NCI-H510A (cell line): ENCODE measurements around the gene APP.

Source experiments
- DNase-seq: peaks from one replicate; lab custom pipeline; 2025; lab: John Stamatoyannopoulos, UW

The APP gene

GRCh38 chr21:26170471-26171257 lies at the start of gene APP:
TSS of gene APP (minus strand) at chr21:26170770. CDS start at chr21:26170620, 150 bp downstream.
- DNase-seq, result peak; percentile 62

- DNase-seq, result no peak
Observed at GRCh38 chr21:26212220-26212619, 41.6 kb upstream of the APP start.

GRCh38 chr21:26210614-26211013 lies 40.0 kb upstream of the APP start:
- DNase-seq, result no peak

GRCh38 chr21:26207021-26207420 lies 36.5 kb upstream of the APP start:
- no peak for DNase-seq

- DNase-seq, result no peak
Observed at GRCh38 chr21:26199456-26199855, 28.9 kb upstream of the APP start.

GRCh38 chr21:26195708-26196107 lies 25.1 kb upstream of the APP start:
- DNase-seq, result no peak

GRCh38 chr21:26194811-26195251 lies 24.3 kb upstream of the APP start:
- no peak for DNase-seq

GRCh38 chr21:26194326-26194725 lies 23.8 kb upstream of the APP start:
- DNase-seq, result no peak

GRCh38 chr21:26191609-26192008 lies 21.0 kb upstream of the APP start:
- no peak for DNase-seq

GRCh38 chr21:26188422-26188821 lies 17.9 kb upstream of the APP start:
- DNase-seq, result no peak

GRCh38 chr21:26185446-26185845 lies 14.9 kb upstream of the APP start:
- DNase-seq, result no peak

GRCh38 chr21:26185021-26185420 lies 14.5 kb upstream of the APP start:
- no peak for DNase-seq

GRCh38 chr21:26179501-26179900 lies 8.9 kb upstream of the APP start:
- no peak for DNase-seq

GRCh38 chr21:26177746-26178426 lies 7.3 kb upstream of the APP start:
- no peak for DNase-seq

GRCh38 chr21:26177187-26177586 lies 6.6 kb upstream of the APP start:
- DNase-seq, result no peak

GRCh38 chr21:26171258-26172100 lies 909 bp upstream of the APP start:
- DNase-seq, result no peak

GRCh38 chr21:26169611-26170470 lies 729 bp downstream of the APP start:
- peak; percentile 20 for DNase-seq

GRCh38 chr21:26169061-26169610 lies 1.4 kb downstream of the APP start:
- peak; percentile 73 for DNase-seq

GRCh38 chr21:26168371-26168770 lies 2.2 kb downstream of the APP start:
- DNase-seq, result no peak

GRCh38 chr21:26167593-26167992 lies 3.0 kb downstream of the APP start:
- no peak for DNase-seq

- DNase-seq, result no peak
Observed at GRCh38 chr21:26165331-26165730, 5.2 kb downstream of the APP start.
